ENCODE data around the gene EFCAB12. TPM values are rescaled to one million over a fixed set of nuclear protein-coding genes. Genes with fewer than 3 reads are reported as not detected.

The EFCAB12 gene
- total RNA-seq, 1 experiment from 2014 or later = not detected

Small RNA genes within 50 kb of the gene (small RNA-seq; reads per million reads assigned to genes)
- gene SNORA7B = 2.1 to 33.1 reads per million in 2 experiments

Other genes starting within 250 kb of the EFCAB12 start
- gene CNBP, start 244.7 kb downstream of the EFCAB12 start, total RNA-seq (2014; rRNA removed; shearing (Covaris generic)) = 341 and 344 TPM in 2 replicates
- gene COPG1, start 179.0 kb downstream of the EFCAB12 start, total RNA-seq (2014; rRNA removed; shearing (Covaris generic)) = 127 and 134 TPM in 2 replicates
- gene HMCES, start 149.8 kb downstream of the EFCAB12 start, total RNA-seq (2014; rRNA removed; shearing (Covaris generic)) = 18.3 and 21.0 TPM in 2 replicates
- gene MBD4, start 11.3 kb upstream of the EFCAB12 start, total RNA-seq (2014; rRNA removed; shearing (Covaris generic)) = 21.4 and 26.9 TPM in 2 replicates
- gene IFT122, start 11.6 kb upstream of the EFCAB12 start, total RNA-seq (2014; rRNA removed; shearing (Covaris generic)) = 4.0 and 7.0 TPM in 2 replicates
- gene RHO, start 100.0 kb upstream of the EFCAB12 start, total RNA-seq (2014; rRNA removed; shearing (Covaris generic)) = not detected in 2 replicates
- gene H1-8, start 114.5 kb upstream of the EFCAB12 start, total RNA-seq (2014; rRNA removed; shearing (Covaris generic)) = not detected in 2 replicates
- gene PLXND1, start 178.0 kb upstream of the EFCAB12 start, total RNA-seq (2014; rRNA removed; shearing (Covaris generic)) = 10.4 and 13.7 TPM in 2 replicates

Data from NCI-H460 (cell line).